ENCODE data around the gene TAB3.

The TAB3 gene

GRCh38 chrX:30787012-30787411 lies 102.0 kb downstream of the TAB3 start:
- no peak for ATAC-seq

GRCh38 chrX:30786374-30786773 lies 102.7 kb downstream of the TAB3 start:
- ATAC-seq: no peak
- TF ChIP-seq TCF4 (CRISPR knock-in tag; IDR thresholded peaks at IDR 0.05; ENCODE audit: borderline replicate concordance) (no peak), ZNF8 (CRISPR knock-in tag; IDR thresholded peaks at IDR 0.05) (no peak), CREB5 (CRISPR knock-in tag; IDR thresholded peaks at IDR 0.05; ENCODE audit: low read depth) (no peak), ZNF70 (CRISPR knock-in tag; IDR thresholded peaks at IDR 0.05) (no peak), TOX (CRISPR knock-in tag; IDR thresholded peaks at IDR 0.05; ENCODE audit: borderline replicate concordance) (no peak), ZFP3 (CRISPR knock-in tag; IDR thresholded peaks at IDR 0.05) (no peak), ZFP30 (CRISPR knock-in tag; IDR thresholded peaks at IDR 0.05) (no peak), SNAI2 (CRISPR knock-in tag; IDR thresholded peaks at IDR 0.05) (no peak), OSR1 (CRISPR knock-in tag; IDR thresholded peaks at IDR 0.05) (no peak), PPARA (CRISPR knock-in tag; IDR thresholded peaks at IDR 0.05; ENCODE audit: borderline replicate concordance) (no peak)

More at GRCh38 chrX:30787012-30787411, 102.0 kb downstream of the TAB3 start:
- no peak for TF ChIP-seq ESRRG (CRISPR knock-in tag; IDR thresholded peaks at IDR 0.05)
- no peak for TF ChIP-seq CSRNP3 (CRISPR knock-in tag; IDR thresholded peaks at IDR 0.05)
- no peak for TF ChIP-seq RARB (CRISPR knock-in tag; IDR thresholded peaks at IDR 0.05)
- TF ChIP-seq ARNTL (CRISPR knock-in tag; IDR thresholded peaks at IDR 0.05; ENCODE audit: borderline replicate concordance, low read depth): no peak
- TF ChIP-seq SNAI2 (CRISPR knock-in tag; IDR thresholded peaks at IDR 0.05): no peak
- no peak for TF ChIP-seq PPARA (CRISPR knock-in tag; IDR thresholded peaks at IDR 0.05; ENCODE audit: borderline replicate concordance)
- no peak for TF ChIP-seq CREB5 (CRISPR knock-in tag; IDR thresholded peaks at IDR 0.05; ENCODE audit: low read depth)
- TF ChIP-seq TCF4 (CRISPR knock-in tag; IDR thresholded peaks at IDR 0.05; ENCODE audit: borderline replicate concordance): no peak

- TF ChIP-seq OSR1 (CRISPR knock-in tag; IDR thresholded peaks at IDR 0.05) (no peak), CSDC2 (CRISPR knock-in tag; IDR thresholded peaks at IDR 0.05) (no peak), TOX (CRISPR knock-in tag; IDR thresholded peaks at IDR 0.05; ENCODE audit: borderline replicate concordance) (no peak), BACH2 (CRISPR knock-in tag; IDR thresholded peaks at IDR 0.05; ENCODE audit: borderline replicate concordance) (no peak), CREB5 (CRISPR knock-in tag; IDR thresholded peaks at IDR 0.05; ENCODE audit: low read depth) (no peak), GLIS3 (CRISPR knock-in tag; IDR thresholded peaks at IDR 0.05) (no peak), ZNF565 (CRISPR knock-in tag; conservative IDR thresholded peaks at IDR 0.05; ENCODE audit: low read depth) (no peak), ARNTL (CRISPR knock-in tag; IDR thresholded peaks at IDR 0.05; ENCODE audit: borderline replicate concordance, low read depth) (no peak), ISL1 (CRISPR knock-in tag; IDR thresholded peaks at IDR 0.05) (no peak), POU6F1 (CRISPR knock-in tag; IDR thresholded peaks at IDR 0.05; ENCODE audit: borderline replicate concordance, low read depth) (no peak), ESRRG (CRISPR knock-in tag; IDR thresholded peaks at IDR 0.05) (no peak), ZC3H10 (CRISPR knock-in tag; IDR thresholded peaks at IDR 0.05) (no peak), PATZ1 (CRISPR knock-in tag; IDR thresholded peaks at IDR 0.05; ENCODE audit: borderline replicate concordance) (no peak), ZFP30 (CRISPR knock-in tag; IDR thresholded peaks at IDR 0.05) (no peak), SNAI2 (CRISPR knock-in tag; IDR thresholded peaks at IDR 0.05) (no peak)
- no peak for ATAC-seq
Observed at GRCh38 chrX:30781711-30782444, 107.2 kb downstream of the TAB3 start.

Measured in SK-N-SH treated with all-trans-retinoic acid at 6 μM for 48 hours (cell line).